MM.1S (cell line): ENCODE results near the gene LMBR1L.

ENCODE experiments used
- EZH2 ChIP-seq: fragments of 300-600 bp; sonication (generic); optimal IDR thresholded peaks from 2 replicates; pipeline ENCODE3; 2017; ENCODE audit warnings: low read depth, mild to moderate bottlenecking, antibody characterized with exemption, low read length, mixed read lengths
- TF ChIP-seq, protein P1 (sequence below): fragments of 300-600 bp; sonication (generic); IDR thresholded peaks from 2 replicates; pipeline ENCODE4 v1.5.1; 2016; ENCODE audit warnings: antibody characterized with exemption, low read length, mixed read lengths

DNA sequence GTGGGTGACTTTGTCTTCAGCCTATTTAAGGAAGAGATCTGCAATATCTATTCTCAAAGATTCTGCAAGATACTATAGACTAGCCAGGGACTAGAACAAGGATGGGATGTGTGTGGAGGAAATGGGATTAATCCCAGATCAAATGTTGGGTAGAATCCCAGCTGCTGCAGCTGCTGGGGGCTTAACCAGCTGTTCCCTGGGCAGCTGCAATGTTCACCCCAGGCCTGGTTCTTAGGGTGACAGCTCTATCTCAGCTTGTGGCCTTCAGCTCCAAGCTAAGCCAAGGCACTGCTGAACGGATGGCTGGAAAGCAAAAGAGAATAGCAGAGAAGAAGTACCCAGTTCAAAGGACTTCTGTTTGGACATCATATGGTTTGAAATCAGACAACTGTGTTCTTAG, 30.9 kb downstream of the LMBR1L start:
- TF ChIP-seq, protein P1, sequence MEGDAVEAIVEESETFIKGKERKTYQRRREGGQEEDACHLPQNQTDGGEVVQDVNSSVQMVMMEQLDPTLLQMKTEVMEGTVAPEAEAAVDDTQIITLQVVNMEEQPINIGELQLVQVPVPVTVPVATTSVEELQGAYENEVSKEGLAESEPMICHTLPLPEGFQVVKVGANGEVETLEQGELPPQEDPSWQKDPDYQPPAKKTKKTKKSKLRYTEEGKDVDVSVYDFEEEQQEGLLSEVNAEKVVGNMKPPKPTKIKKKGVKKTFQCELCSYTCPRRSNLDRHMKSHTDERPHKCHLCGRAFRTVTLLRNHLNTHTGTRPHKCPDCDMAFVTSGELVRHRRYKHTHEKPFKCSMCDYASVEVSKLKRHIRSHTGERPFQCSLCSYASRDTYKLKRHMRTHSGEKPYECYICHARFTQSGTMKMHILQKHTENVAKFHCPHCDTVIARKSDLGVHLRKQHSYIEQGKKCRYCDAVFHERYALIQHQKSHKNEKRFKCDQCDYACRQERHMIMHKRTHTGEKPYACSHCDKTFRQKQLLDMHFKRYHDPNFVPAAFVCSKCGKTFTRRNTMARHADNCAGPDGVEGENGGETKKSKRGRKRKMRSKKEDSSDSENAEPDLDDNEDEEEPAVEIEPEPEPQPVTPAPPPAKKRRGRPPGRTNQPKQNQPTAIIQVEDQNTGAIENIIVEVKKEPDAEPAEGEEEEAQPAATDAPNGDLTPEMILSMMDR, result no peak
- no peak for TF ChIP-seq EZH2
